Endothelial cell of umbilical vein (primary cell): Measurements from ENCODE around the gene CD300LB. TPM values are rescaled to one million over a fixed set of nuclear protein-coding genes. Genes with fewer than 3 reads are reported as not detected.

Experiments used
- BruUV-seq: library from RNA; stranded (reverse); fragments of 400-500 nt; replicated peaks from 2 replicates; lab custom pipeline; 2021; lab: Mats Ljungman, UMichigan
- CTCF ChIA-PET: fragments of 300-600, 350-600 bp; sonication (Branson Sonifier 250); formaldehyde crosslinking; loops from one replicate; lab custom pipeline; 2021; ENCODE audit warnings: antibody characterized with exemption, inconsistent platforms; lab: Charles Lee
- POLR2A ChIA-PET: fragments of 300-600, 350-600 bp; sonication (Branson Sonifier 250); formaldehyde crosslinking; loops from one replicate; lab custom pipeline; 2021; ENCODE audit warnings: antibody characterized with exemption, inconsistent platforms; lab: Charles Lee
- DNase-seq: peaks from one replicate; pipeline ENCODE4 v3.0.0-alpha.2; 2011; ENCODE audit warnings: low read depth, low spot score
- FAIRE-seq: peaks from 2 replicates; lab custom pipeline; 2011; peaks lifted over from hg19 to GRCh38; lab: Jason Lieb, UNC
- H2AFZ ChIP-seq: 2 replicates; pipeline ENCODE4 v1.6.0; 2012; ENCODE audit warnings: low read depth, low read length, control low read depth, inconsistent platforms
- H3K27ac ChIP-seq: 2 replicates; pipeline ENCODE4 v1.5.1; 2011; ENCODE audit warnings: low read depth, mild to moderate bottlenecking, control low read depth, low read length, moderate library complexity; ENCODE audit not compliant: insufficient read depth
- H3K27me3 ChIP-seq, 2 experiments: 2 replicates each; pipeline versions ENCODE4 v1.6.0 to v1.6.1; 2011; ENCODE audit warnings: low read length in 2 of 2, mixed read lengths in 1 of 2; ENCODE audit not compliant: control insufficient read depth in 2 of 2, insufficient read depth in 2 of 2
- H3K36me3 ChIP-seq, 2 experiments: 2 replicates in 1 of 2; 3 replicates in 1 of 2; pipeline ENCODE4 v1.5.1; 2011; ENCODE audit warnings: low read length in 2 of 2, mild to moderate bottlenecking in 1 of 2, moderate library complexity in 1 of 2; ENCODE audit not compliant: control insufficient read depth in 2 of 2, insufficient read depth in 2 of 2; ENCODE audit errors: extremely low read depth in 1 of 2
- H3K4me1 ChIP-seq: 3 replicates; pipeline ENCODE4 v1.5.1; 2011; ENCODE audit warnings: mild to moderate bottlenecking, low read length; ENCODE audit not compliant: control insufficient read depth, insufficient read depth; ENCODE audit errors: extremely low read depth
- H3K4me2 ChIP-seq: 2 replicates; pipeline ENCODE4 v1.6.1; 2011; ENCODE audit warnings: low read length, control low read depth, mixed read lengths; ENCODE audit not compliant: insufficient read depth
- H3K4me3 ChIP-seq, 3 experiments: fragments of 200-600 bp in 1 of 3; sonication (generic), shearing (Covaris generic) in 1 of 3; replicated peaks in 1 of 3; 2 replicates each; pipeline ENCODE4 v1.5.1; 2011 to 2016; ENCODE audit warnings: control low read depth in 3 of 3, low read length in 3 of 3, mild to moderate bottlenecking in 2 of 3, inconsistent platforms in 1 of 3, low read depth in 1 of 3, moderate library complexity in 1 of 3; ENCODE audit not compliant: insufficient read depth in 1 of 3
- H3K79me2 ChIP-seq: 2 replicates; pipeline ENCODE4 v1.6.0; 2012; ENCODE audit warnings: low read length, inconsistent platforms; ENCODE audit not compliant: control insufficient read depth, insufficient read depth
- H3K9ac ChIP-seq: replicated peaks from 2 replicates; pipeline ENCODE3; 2011; ENCODE audit warnings: low read length, control low read depth; ENCODE audit not compliant: insufficient read depth; ENCODE audit errors: extremely low read depth
- H3K9me1 ChIP-seq: replicated peaks from 3 replicates; pipeline ENCODE4 v1.6.0; 2011; ENCODE audit warnings: mild to moderate bottlenecking, low read length; ENCODE audit not compliant: control insufficient read depth, insufficient read depth; ENCODE audit errors: extremely low read depth
- H3K9me3 ChIP-seq: replicated peaks from 2 replicates; pipeline ENCODE4 v1.5.1; 2012; ENCODE audit warnings: low read length, inconsistent platforms; ENCODE audit not compliant: control insufficient read depth, insufficient read depth
- H4K20me1 ChIP-seq: replicated peaks from 2 replicates; pipeline ENCODE3; 2011; ENCODE audit warnings: mild to moderate bottlenecking, low read length; ENCODE audit not compliant: control insufficient read depth, insufficient read depth; ENCODE audit errors: extremely low read depth
- EZH2 ChIP-seq: IDR thresholded peaks from 2 replicates; pipeline ENCODE4 v1.6.1; 2012; ENCODE audit warnings: borderline replicate concordance, low read depth, mild to moderate bottlenecking, moderate library complexity, low read length, inconsistent platforms; ENCODE audit not compliant: severe bottlenecking
- FOS ChIP-seq: IDR thresholded peaks from 2 replicates; pipeline ENCODE4 v1.6.1; 2011; ENCODE audit warnings: mild to moderate bottlenecking, low read length, moderate library complexity, borderline replicate concordance; ENCODE audit not compliant: insufficient read depth
- GATA2 ChIP-seq: IDR thresholded peaks from 2 replicates; pipeline ENCODE4 v1.7.0; 2011; ENCODE audit warnings: low read depth, mild to moderate bottlenecking, moderate library complexity, mixed read lengths, low read length; ENCODE audit not compliant: insufficient read length, insufficient read depth
- JUN ChIP-seq: IDR thresholded peaks from 2 replicates; pipeline ENCODE4 v1.6.1; 2011; ENCODE audit warnings: borderline replicate concordance, low read depth; ENCODE audit not compliant: insufficient read length, insufficient read depth
- MAX ChIP-seq: IDR thresholded peaks from 2 replicates; pipeline ENCODE4 v1.6.1; 2011; ENCODE audit not compliant: insufficient read depth, insufficient read length
- MYC ChIP-seq: IDR thresholded peaks from one replicate; pipeline ENCODE4 v1.6.1; 2011; ENCODE audit warnings: mild to moderate bottlenecking, low read depth, low read length
- POLR2A ChIP-seq: IDR thresholded peaks from 2 replicates; pipeline ENCODE4 v1.6.1; 2012; ENCODE audit warnings: low read depth, mild to moderate bottlenecking, control low read depth, low read length
- POLR2AphosphoS5 ChIP-seq: IDR thresholded peaks from 2 replicates; pipeline ENCODE4 v1.6.1; 2012; ENCODE audit warnings: low read depth, mild to moderate bottlenecking, control low read depth, low read length, moderate library complexity; ENCODE audit not compliant: insufficient read depth
- dilution Hi-C: fragments of 300-500 bp; cut with MboI; formaldehyde crosslinking; loops from one replicate; pipeline ENCODE4 v1.15.0; 2019; ENCODE audit warnings: low sequenced_read_pairs; ENCODE audit not compliant: extremely low pct_ligation_motif_present
- intact Hi-C: fragments of 100-400 bp; cut with micrococcal nuclease; formaldehyde crosslinking; loops from one replicate; pipeline ENCODE4 v1.10.0; 2022
- polyA plus RNA-seq, 4 experiments: library from polyadenylated mRNA; depleted of rRNA in 3 of 4; stranded (reverse) in 3 of 4; unstranded in 1 of 4; fragments of >200 nt; gene quantifications; 2 replicates each; pipeline versions ENCODE4 v1.2.1 to v1.2.3, GENCODE V29; 2011 to 2012; ENCODE audit warnings: missing spikeins in 1 of 4
- total RNA-seq: library from RNA; stranded (reverse); gene quantifications from 2 replicates; pipeline ENCODE4 v1.2.3, GENCODE V29; 2021
- TF ChIP-seq, protein P1 (sequence below), 2 donors: IDR thresholded peaks; 1 replicate in 1 of 2; 2 replicates in 1 of 2; pipeline ENCODE4 v1.5.1; 2011; ENCODE audit warnings: low read length in 2 of 2, mild to moderate bottlenecking in 2 of 2, moderate library complexity in 2 of 2, control low read depth in 1 of 2, inconsistent platforms in 1 of 2, low read depth in 1 of 2; ENCODE audit not compliant: insufficient read depth in 1 of 2; ENCODE audit errors: extremely low read depth in 1 of 2

CD300LB gene
- total and polyA plus RNA-seq, 2 donors (not counting 3 experiments of a cell fraction or from before 2014, with no cell fraction given): not detected

GRCh38 chr17:74502861-74503260 is 28.4 kb downstream of the CD300LB start:
- Histone ChIP-seq H3K9ac (no peak overlapping the region), H3K4me1 (no peaks in the 10 kb centered on the region), H3K9me1 (no peaks in the 10 kb centered on the region), H3K79me2 (no peaks in the 10 kb centered on the region), H3K36me3 (no peaks in the 10 kb centered on the region), H3K27me3 (no peaks in the 10 kb centered on the region), H3K4me3 (no peak overlapping the region), H3K27ac (no peak overlapping the region), H3K4me2 (no peak overlapping the region), H3K9me3 (no peaks in the 10 kb centered on the region), H2AFZ (no peak overlapping the region), H4K20me1 (no peaks in the 10 kb centered on the region)
- intact Hi-C loops (no loop called here), dilution Hi-C loops (no loop called here)
- FAIRE-seq: no peak
- ChIA-PET CTCF (no interaction called here), POLR2A (no interaction called here)
- TF ChIP-seq, protein P1, sequence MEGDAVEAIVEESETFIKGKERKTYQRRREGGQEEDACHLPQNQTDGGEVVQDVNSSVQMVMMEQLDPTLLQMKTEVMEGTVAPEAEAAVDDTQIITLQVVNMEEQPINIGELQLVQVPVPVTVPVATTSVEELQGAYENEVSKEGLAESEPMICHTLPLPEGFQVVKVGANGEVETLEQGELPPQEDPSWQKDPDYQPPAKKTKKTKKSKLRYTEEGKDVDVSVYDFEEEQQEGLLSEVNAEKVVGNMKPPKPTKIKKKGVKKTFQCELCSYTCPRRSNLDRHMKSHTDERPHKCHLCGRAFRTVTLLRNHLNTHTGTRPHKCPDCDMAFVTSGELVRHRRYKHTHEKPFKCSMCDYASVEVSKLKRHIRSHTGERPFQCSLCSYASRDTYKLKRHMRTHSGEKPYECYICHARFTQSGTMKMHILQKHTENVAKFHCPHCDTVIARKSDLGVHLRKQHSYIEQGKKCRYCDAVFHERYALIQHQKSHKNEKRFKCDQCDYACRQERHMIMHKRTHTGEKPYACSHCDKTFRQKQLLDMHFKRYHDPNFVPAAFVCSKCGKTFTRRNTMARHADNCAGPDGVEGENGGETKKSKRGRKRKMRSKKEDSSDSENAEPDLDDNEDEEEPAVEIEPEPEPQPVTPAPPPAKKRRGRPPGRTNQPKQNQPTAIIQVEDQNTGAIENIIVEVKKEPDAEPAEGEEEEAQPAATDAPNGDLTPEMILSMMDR (IDR thresholded peaks at IDR 0.05; ENCODE audit: extremely low read depth in 1 of 2, insufficient read depth in 1 of 2, low read depth in 1 of 2, low read length in 2 of 2): no peak
- no peak for TF ChIP-seq POLR2A
- TF ChIP-seq EZH2: no peak
- no peak for TF ChIP-seq MYC
- TF ChIP-seq MAX: no peak
- no peak for TF ChIP-seq FOS
- no peak for TF ChIP-seq JUN
- no peak for TF ChIP-seq GATA2
- TF ChIP-seq POLR2AphosphoS5: no peak
- BruUV-seq: no TSS peak
- DNase-seq: no peak
